ENCODE measurements around the gene CHRND.
"Not testable (repeated sequence)": the region's sequence is repeated elsewhere in the genome, so short reads cannot be mapped to it uniquely, and the experiment has no call there.

Gene CHRND

DNA sequence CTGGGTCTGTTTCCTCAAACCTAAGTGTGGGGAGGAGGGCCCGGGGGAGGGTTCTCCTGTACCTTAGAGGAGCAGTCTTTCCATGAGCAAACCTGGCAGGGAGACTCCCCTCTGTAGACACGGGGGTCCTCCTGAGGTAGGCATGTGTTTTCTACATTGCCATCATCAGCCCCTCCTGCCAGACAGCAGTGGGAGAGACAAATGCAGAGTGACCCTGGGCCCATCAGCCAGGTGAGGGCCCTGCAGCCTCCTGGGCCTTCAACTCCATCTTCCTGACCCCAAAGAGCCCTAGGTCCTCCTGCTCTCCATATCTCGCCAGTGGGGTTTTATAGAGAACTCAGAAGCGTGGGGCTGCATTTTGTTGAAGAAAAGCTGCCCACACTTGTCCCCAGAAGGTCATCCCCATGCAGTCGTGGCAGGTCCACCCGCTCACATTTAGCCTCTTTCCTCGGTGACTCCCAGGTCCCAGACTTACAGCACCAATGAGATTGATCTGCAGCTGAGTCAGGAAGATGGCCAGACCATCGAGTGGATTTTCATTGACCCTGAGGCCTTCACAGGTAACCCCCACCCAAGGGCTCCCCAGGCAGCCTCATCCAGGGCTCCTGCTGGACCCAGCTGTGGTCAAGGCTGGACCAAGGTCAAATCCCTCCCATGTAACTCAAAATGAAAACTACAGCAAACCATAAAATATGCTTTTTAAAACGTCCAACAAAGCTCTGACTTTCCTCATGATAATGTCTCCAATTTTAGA, 16.2 kb downstream of the CHRND start:
- DNase-seq (ENCODE audit: low spot score), result no peak

DNA sequence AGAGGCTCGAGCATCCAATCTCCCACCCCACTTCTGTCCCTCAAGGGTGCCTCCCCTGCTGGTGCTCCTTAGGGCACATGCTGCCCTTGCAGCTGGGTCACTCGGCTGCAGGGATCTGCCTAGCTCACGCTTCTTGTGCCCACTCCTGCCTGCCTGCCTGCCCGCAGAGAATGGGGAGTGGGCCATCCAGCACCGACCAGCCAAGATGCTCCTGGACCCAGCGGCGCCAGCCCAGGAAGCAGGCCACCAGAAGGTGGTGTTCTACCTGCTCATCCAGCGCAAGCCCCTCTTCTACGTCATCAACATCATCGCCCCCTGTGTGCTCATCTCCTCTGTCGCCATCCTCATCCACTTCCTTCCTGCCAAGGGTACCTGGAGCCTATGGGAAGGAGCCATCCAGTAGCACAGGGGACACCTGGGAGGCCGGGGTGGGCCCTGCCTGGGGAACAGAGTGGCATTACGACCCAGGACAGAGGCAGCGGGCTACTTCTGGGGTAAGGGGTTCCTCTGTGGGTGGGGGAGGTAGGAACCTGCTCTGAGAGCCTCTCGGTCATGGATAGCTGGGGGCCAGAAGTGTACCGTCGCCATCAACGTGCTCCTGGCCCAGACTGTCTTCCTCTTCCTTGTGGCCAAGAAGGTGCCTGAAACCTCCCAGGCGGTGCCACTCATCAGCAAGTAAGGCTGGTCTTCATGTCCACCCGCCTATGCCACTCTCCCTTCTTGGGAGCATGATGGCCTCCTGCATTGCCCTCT, 16.9 kb downstream of the CHRND start:
- no peak for DNase-seq (ENCODE audit: low spot score)

DNA sequence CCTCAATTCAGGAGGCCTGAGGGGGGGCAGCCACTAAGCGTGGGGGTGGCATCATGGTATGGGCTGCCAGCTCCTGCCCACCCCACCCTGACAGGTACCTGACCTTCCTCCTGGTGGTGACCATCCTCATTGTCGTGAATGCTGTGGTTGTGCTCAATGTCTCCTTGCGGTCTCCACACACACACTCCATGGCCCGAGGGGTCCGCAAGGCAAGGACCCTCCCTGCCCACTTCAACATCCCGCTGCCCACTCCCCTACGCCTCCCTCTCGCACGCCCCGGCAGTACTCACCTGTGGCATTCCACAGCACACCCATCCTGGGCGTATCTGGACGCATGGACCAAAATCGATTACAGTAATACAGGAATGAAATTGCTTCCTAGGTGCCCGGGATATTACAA, 17.5 kb downstream of the CHRND start:
- no peak for DNase-seq (ENCODE audit: low spot score)

DNA sequence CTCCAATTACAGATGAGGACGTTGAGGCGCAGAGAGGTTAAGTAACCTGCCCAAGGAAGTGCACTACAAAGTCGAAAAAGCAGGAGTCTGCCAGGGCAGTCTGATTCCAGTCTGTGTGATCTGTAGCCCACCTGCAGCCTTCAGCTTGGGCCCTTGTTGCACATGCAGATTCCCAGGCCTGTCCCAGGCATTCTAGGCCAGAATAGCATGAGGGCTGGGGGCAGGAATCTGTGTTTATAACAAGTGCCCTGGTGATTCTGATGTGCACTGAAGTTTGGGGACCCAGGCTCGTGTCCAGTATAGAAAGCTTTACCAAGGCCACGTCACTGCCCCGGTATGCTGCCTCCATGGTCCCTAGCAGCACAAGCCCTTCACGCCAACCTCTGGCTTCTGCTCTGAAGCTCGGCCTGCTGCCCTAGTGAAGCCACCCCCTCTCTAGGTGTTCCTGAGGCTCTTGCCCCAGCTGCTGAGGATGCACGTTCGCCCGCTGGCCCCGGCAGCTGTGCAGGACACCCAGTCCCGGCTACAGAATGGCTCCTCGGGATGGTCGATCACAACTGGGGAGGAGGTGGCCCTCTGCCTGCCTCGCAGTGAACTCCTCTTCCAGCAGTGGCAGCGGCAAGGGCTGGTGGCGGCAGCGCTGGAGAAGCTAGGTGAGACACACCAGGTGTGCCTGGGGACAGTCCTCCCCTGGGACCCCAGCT, 18.1 kb downstream of the CHRND start:
- no peak for DNase-seq (ENCODE audit: low spot score)

DNA sequence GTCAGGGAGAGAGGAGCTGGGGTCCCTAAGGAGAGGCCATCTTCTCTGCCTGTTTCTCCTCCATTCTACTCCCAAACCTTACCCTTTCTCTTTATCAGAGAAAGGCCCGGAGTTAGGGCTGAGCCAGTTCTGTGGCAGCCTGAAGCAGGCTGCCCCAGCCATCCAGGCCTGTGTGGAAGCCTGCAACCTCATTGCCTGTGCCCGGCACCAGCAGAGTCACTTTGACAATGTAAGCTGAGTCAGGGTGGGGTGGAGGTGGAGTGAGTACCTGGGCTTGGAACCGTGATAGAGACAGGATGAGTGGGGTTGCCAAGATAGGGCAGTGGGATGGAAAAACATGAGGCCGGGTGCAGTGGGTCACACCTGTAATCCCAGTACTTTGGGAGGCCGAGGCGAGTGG, 18.7 kb downstream of the CHRND start:
- no peak for DNase-seq (ENCODE audit: low spot score)

DNA sequence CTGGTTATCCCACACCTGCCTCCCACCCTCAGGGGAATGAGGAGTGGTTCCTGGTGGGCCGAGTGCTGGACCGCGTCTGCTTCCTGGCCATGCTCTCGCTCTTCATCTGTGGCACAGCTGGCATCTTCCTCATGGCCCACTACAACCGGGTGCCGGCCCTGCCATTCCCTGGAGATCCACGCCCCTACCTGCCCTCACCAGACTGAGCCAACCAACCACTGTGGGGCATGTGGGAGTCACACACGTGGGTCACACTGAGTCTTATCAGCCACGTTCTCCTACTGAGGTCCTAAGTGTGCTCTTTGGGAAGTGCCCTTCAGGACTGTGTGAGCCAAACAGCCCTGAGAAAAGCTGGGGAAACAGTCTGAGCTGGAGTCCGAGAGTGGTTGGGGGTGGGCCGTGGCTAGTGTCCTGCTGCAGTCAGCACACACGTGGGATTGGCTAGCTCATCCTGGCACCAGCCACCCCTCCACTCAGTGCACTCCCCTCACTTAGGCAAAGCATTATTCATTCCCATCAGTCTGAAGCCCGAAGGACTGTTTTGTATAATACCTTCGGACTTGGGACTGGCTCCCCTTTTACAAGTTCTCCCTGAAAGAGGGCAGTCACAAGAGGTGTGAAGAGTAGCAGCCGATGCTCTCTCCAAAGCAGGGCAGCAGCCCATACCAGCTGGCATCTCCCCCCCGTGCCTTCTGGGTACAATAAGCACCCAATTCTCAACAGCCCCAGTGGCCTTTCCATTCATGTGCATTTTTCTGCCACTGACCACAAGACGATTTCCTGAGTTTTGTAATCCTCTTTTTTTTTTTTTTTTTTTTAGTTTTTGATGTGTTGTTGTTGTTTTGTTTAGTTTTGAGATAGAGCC, 19.8 kb downstream of the CHRND start:
- DNase-seq (ENCODE audit: low spot score), result no peak

DNA sequence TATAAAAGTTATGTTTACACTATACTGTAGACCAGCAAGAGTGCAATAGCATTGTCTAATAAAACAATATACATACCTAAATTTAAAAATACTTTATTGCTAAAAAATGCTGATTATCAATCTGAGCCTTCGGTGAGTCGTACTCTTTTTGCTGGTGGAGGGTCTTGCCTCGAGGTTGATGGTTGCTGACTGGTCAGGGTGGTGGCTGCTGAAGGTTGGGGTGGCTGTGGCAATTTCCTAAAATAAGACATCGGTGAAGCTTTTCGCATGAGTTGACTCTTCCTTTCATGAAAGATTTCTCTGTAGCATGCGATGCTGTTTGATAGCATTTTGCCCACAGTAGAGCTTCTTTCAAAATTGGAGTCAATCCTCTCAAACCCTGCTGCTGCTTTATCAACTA, 22.0 kb downstream of the CHRND start:
- DNase-seq (ENCODE audit: low spot score), result no peak

DNA sequence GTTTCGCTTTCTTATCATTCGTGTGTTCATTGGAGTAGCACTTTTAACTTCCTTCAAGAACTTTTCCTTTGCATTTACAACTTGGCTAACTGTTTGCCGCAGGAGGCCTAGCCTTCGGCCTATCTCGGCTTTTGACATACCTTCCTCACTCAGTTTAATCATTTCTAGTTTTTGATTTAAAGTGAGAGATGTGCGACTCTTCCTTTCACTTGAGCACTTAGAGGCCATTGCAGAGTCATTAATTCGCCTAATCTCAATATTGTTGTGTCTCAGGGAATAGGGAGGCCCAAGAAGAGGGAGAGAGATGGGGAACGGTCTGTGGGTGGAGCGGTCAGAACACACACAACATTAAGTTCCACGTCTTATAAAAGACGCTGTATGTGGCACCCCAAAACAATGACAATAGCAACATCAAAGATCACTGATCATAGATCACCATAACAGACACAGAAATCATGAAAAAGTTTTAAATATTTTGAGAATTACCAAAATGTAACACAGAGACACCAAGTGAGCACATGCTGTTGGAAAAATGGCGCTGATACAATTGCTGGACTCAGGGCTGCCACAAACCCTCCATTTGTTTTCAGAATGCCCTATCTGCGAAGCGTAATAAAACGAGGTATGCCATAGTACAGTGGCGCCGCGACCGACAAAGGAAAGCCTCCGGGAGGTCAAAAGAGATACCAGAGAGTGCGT, 23.8 kb downstream of the CHRND start:
- no peak for DNase-seq (ENCODE audit: low spot score)

DNA sequence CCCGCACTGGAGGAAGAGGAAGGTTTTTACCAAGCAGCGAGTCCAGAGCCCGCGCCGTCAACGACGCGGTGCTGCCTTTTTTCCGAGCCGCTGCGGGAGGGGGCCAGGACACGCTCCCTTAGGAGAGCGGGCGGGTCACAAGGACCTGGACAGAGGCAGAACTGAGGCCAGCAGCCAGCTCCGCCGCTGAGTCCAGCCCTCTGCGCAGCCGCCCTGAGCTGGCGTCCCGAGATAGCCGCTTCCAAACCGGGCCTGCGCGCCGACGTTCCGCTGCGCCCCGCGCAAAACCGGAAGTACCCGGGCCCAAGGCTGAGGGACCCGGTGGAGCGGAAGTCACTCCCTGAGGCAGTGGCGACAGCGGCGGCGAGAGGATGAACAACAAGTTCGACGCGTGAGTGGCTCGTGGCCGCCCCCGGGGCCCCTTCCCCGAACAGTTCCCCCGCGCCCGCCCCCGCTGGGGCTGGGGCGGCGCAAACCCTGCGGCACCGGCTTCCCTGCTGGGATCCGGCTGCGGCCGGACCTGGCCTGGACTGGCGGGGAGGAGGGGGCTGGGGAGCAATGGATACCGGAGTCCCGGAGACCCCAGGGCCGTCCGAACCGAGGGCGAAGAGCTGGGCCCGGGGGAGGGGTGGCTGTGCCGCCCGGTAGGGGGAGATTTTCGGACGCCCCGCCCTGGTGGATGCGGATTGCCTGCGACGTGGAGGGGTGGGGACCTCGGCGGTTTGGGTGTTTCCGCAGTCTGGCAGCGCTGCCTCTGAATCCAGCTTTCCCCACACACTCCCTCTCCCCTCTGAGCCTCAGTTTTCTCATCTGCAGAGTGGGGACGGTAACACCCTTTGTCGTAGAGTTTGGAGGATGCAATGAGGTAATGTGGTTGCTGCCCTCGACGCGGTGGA, 24.6 kb downstream of the CHRND start, which contains the start of the genes EIF4E2 and TIGD1:
TSS of gene EIF4E2 (plus strand) at position 336 of the 896 bp plus-strand sequence. CDS start at position 372, 36 bp downstream.
TSS of gene TIGD1 (minus strand) at position 204 of the 896 bp plus-strand sequence. CDS start 675 bp downstream, outside the sequence.
- peak; percentile 100 for DNase-seq (ENCODE audit: low spot score)

DNA sequence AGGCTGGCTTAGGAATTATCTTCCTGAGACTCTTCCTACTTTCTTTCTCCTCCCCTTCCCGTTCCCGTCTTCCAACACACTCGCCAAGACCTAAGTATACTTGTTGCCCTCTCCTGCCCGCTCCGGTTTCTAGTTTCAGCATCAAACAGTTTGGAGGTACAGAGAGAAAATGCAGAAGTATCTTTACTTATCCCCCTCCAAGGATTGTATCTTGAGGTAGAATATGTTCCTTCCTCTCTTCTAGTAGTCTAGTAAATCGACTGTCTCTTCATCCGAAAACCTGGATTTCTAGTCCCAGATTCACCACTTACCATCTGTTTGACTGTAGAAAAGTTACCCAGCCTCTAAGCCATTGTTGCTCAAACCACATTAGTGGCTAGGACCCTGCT, 25.3 kb downstream of the CHRND start:
- no peak for DNase-seq (ENCODE audit: low spot score)

DNA sequence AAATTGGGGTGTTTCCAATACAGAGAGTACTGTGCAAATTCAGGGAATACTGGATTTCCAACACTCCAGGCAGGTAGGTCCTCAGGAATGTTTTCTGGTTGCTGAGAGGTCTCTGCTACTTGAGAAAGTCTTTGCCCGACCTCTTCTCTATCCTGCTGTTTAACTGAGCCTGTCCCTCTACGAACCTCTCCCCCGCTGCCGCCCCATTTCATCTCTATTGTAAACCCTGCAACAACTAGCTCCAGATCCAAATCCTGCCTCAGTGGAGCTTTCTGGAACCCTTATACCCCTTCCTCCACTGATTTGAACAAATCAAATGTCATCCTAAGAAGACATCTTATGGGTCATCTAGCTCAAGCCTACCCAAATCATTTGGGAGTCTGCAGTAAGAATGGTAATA, 25.8 kb downstream of the CHRND start:
- no peak for DNase-seq (ENCODE audit: low spot score)

DNA sequence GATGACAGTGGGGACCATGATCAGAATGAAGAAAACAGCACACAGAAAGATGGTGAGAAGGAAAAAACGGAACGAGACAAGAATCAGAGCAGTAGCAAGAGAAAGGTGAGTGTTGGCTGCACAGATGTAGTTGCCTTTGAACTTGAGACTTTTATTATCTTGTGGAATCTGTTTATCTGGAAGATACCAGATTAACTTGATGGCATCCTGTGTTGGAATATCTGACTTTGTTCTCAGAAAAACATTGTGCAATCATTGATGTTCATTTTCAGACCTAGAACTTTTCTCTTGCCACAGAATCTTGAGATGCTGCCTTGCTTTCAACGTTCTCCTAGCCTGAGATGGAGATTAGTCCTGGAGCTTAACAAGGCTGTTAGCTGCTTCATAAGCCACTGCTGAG, 30.5 kb downstream of the CHRND start:
- DNase-seq (ENCODE audit: low spot score), result no peak

DNA sequence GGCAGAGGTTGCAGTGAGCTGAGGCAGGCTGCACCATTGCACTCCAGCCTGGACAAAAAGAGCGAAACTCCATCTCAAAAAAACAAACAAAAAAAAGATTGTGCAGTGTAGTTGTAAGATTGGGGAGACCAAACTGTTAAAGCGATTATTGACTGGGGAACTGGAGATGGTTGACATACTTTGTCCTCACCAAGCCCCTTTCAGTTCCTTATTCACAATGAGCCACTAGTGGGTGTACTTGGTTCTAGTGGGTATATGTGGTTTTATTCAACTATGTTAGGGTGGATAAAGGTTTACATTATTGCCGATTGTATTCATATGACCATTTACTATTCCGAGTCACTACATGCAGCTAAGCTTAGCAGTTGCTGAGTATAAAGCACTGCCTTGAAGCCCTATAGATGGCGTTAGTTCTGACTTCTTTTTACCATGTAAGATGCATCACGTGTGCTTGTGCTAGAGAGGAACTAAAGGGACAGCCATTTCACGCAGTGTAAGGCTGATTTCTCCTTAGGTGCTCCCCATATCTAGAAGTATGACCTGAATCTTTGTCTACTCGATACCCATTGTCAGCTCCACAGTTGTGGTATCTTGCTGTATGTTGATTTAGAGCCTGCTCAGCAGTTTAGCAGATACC, 36.7 kb downstream of the CHRND start:
- no peak for DNase-seq (ENCODE audit: low spot score)

DNA sequence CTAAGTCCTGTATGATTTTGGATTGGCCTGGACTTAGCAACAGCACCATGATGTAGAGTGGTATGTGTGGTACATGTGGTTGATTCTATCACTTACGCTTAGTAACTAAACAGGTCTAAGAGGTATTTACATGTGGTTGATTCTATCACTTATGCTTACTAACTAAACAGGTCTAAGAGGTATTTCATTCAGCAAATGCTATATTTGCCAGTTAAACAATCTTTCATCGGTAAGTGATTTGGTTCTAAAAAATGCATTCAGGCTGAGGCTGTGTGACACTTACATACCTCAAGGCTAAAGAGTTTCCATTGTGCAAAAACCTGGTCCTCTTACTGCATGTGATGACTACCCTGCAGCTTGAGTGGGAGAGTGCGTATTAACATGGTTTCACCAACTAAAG, 37.6 kb downstream of the CHRND start:
- no peak for DNase-seq (ENCODE audit: low spot score)

DNA sequence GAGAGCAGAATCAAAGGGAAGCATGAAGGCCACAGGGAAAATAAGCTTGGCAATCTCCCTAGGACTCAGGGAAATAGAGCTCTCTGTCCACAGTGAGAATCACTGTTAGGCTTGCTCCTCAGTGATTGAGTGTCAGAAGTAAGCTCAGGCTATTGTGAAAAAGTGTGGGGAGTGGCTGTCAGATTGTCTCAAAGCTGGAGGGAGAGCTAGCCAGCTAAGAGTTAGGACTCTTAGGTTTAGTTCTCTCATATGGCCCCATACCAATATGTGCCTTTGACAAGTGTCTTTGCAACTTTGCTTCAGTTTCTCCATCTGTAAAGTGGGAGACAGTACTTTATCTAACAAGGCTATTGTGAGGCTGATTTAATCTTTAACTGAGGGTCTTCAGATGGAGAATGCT, 41.8 kb downstream of the CHRND start:
- no peak for DNase-seq (ENCODE audit: low spot score)

DNA sequence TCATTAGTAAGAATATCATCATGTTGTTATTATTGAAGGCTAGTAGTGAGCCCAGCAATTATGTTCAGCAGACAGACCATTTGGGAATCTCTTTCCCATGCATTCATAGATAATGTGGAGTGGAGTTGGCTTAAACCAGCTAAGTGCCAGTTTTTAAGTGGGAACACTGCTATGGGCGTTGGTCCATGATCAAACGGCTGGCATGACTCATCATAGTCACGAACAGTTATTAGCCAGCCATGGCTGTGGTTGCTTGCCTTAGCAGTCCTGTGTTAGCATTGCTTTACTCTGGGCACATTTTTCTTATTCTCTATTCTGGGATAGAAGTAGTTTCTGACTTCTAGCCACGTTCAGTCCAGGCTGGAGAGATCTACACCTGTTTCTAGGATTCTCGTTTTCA, 42.2 kb downstream of the CHRND start:
- DNase-seq (ENCODE audit: low spot score), result no peak

DNA sequence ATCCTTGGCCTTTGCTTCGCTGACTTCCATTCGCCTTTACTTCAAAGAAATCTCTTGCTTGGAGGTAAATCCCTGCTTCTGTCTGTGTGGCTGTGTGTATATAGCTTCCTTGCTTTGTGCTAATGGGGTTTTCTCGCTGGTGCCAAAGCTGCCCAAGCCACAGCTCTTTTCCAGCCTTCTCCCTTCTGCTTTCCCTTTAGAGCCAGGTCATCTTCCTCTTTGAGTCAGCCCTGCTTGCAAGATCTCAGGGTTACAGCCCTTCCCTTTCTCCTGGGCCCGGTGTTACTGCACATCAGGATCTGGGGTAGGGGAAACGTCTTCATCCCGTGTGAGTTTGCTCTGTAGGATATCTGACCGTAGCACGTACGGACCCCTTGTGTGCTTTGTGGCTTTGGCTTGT, 43.6 kb downstream of the CHRND start:
- no peak for DNase-seq (ENCODE audit: low spot score)

DNA sequence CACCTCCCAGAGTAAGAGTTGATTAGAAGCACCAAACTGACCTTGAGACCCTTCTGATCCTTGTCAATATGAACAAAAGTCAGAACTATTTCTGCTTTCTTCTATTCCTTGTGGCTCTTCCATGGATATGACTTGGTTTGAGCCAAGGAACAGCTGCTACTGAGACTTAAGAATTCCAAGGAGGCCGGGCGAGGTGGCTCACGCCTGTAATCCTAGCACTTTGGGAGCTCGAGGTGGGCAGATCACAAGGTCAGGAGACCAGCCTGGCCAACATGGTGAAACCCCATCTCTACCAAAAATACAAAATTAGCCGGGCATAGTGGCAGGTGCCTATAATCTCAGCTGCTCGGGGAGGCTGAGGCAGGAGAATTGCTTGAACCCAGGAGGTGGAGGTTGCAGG, 44.5 kb downstream of the CHRND start:
- not testable (repeated sequence) for DNase-seq (ENCODE audit: low spot score)

DNA sequence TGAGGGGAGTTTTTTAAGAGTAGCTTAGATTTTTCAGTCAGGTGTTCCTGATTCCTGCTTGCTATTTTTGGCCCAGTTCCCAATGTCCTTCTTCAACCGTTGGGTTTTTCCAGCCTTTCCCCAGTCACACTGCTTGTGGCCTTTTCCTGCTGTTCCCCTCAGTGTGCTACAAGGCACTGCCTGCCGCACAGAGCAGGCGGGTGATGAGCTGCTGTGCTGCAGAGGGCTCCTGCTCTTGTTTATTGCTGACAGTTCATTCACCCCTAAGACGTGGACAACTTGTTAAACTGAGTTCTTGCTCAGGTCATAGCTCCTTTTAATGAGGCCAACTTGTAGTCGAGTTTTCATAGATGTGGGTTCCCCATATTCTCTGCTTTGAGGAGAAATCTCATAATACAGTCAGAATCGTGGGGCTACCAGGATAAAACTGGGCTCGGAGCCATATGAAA, 45.1 kb downstream of the CHRND start:
- no peak for DNase-seq (ENCODE audit: low spot score)

DNA sequence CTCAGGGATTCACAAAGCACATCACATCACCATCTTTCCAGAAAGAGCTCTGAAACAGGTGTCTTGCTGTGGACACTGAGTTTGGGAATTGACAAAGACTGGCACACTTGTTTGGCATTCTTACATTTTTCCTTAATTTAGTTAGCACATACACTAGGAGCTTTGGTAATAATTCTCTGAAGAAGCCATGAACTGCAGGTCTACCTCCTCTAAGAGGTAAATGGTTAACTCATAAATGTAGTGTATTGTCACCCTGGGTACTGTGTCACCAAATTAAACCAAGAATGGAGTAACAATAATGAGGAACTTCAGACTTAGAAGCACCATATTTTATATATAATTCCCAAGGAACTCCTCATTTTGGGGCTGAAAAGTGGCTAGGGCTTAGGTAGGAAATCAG, 47.1 kb downstream of the CHRND start:
- no peak for DNase-seq (ENCODE audit: low spot score)
